OCI-LY1 (cell line): ENCODE data around the gene OR6B1.

Experiments used
- H2AFZ ChIP-seq: fragments of 200-600 bp; sonication (generic), shearing (Covaris generic); 2 replicates; pipeline ENCODE4 v1.6.0; 2014; ENCODE audit warnings: antibody characterized with exemption, mild to moderate bottlenecking, low read length
- H3F3A ChIP-seq: fragments of 200-600 bp; sonication (generic), shearing (Covaris generic); 2 replicates; pipeline ENCODE4 v1.6.0; 2014; ENCODE audit warnings: mild to moderate bottlenecking, antibody characterized with exemption, low read length, moderate library complexity; ENCODE audit not compliant: insufficient read depth
- H3K27ac ChIP-seq: fragments of 200-600 bp; sonication (generic); 2 replicates; pipeline ENCODE4 v1.5.1; 2014; ENCODE audit warnings: low read length, mixed run types, mild to moderate bottlenecking, low read depth; ENCODE audit not compliant: poor library complexity, severe bottlenecking
- H3K27me3 ChIP-seq: fragments of 200-600 bp; sonication (generic); 2 replicates; pipeline ENCODE4 v1.6.0; 2014; ENCODE audit warnings: antibody characterized with exemption, mild to moderate bottlenecking, low read length, moderate library complexity; ENCODE audit not compliant: insufficient read depth
- H3K36me3 ChIP-seq: fragments of 200-600 bp; sonication (generic); 2 replicates; pipeline ENCODE4 v1.6.1; 2014; ENCODE audit warnings: mild to moderate bottlenecking, antibody characterized with exemption, low read length, moderate library complexity, mixed read lengths; ENCODE audit not compliant: insufficient read depth
- H3K4me1 ChIP-seq: fragments of 200-600 bp; sonication (generic); 2 replicates; pipeline ENCODE4 v1.5.1; 2014; ENCODE audit warnings: mild to moderate bottlenecking, low read length, moderate library complexity; ENCODE audit not compliant: insufficient read depth, severe bottlenecking
- H3K4me2 ChIP-seq: fragments of 200-600 bp; sonication (generic), shearing (Covaris generic); 2 replicates; pipeline ENCODE4 v1.6.1; 2014; ENCODE audit warnings: low read length
- H3K4me3 ChIP-seq: fragments of 200-600 bp; sonication (generic); 2 replicates; pipeline ENCODE4 v1.5.1; 2014; ENCODE audit warnings: low read length, low read depth, mild to moderate bottlenecking, mixed read lengths; ENCODE audit not compliant: poor library complexity, severe bottlenecking
- H3K79me2 ChIP-seq: fragments of 200-600 bp; shearing (Covaris generic); 2 replicates; pipeline ENCODE4 v1.6.1; 2016; ENCODE audit warnings: mixed run types, low read length, mixed read lengths; ENCODE audit not compliant: insufficient read depth
- H3K9ac ChIP-seq: fragments of 200-600 bp; sonication (generic), shearing (Covaris generic); 2 replicates; pipeline ENCODE4 v1.6.1; 2014; ENCODE audit warnings: mild to moderate bottlenecking, low read length, mixed read lengths
- H3K9me2 ChIP-seq: fragments of 200-600 bp; sonication (generic), shearing (Covaris generic); 2 replicates; pipeline ENCODE4 v1.6.1; 2014; ENCODE audit warnings: low read depth, mild to moderate bottlenecking, low read length, mixed read lengths
- H3K9me3 ChIP-seq: fragments of 200-600 bp; shearing (Covaris generic); 2 replicates; pipeline ENCODE4 v1.6.1; 2014; ENCODE audit warnings: low read length, mixed read lengths
- H4K20me1 ChIP-seq: fragments of 200-600 bp; sonication (generic), shearing (Covaris generic); 2 replicates; pipeline ENCODE4 v1.6.0; 2016; ENCODE audit warnings: mild to moderate bottlenecking, low read length; ENCODE audit not compliant: insufficient read depth
- EZH2 ChIP-seq: fragments of 200-600 bp; sonication (generic), shearing (Covaris generic); IDR thresholded peaks from 2 replicates; pipeline ENCODE4 v1.8.0; 2017; ENCODE audit warnings: borderline replicate concordance, mixed run types, mild to moderate bottlenecking, antibody characterized with exemption, low read length, moderate library complexity, mixed read lengths
- TF ChIP-seq, protein P1 (sequence below): fragments of 200-600 bp; sonication (generic), shearing (Covaris generic); IDR thresholded peaks from 2 replicates; pipeline ENCODE4 v1.5.1; 2017; ENCODE audit warnings: mild to moderate bottlenecking, antibody characterized with exemption, low read length, moderate library complexity, mixed read lengths

The OR6B1 gene

GRCh38 chr7:143967398-143967797 is 32.7 kb upstream of the OR6B1 start:
- Histone ChIP-seq H3K36me3 (no peaks in the 10 kb centered on the region), H3K4me2 (no peak overlapping the region), H3F3A (no peaks in the 10 kb centered on the region), H3K27ac (no peak overlapping the region), H3K9ac (no peak overlapping the region), H3K4me1 (no peaks in the 10 kb centered on the region), H3K9me3 (no peaks in the 10 kb centered on the region), H4K20me1 (no peaks in the 10 kb centered on the region), H3K79me2 (no peaks in the 10 kb centered on the region), H3K4me3 (no peak overlapping the region), H2AFZ (no peak overlapping the region), H3K9me2 (no peaks in the 10 kb centered on the region), H3K27me3 (no peaks in the 10 kb centered on the region)
- TF ChIP-seq, protein P1, sequence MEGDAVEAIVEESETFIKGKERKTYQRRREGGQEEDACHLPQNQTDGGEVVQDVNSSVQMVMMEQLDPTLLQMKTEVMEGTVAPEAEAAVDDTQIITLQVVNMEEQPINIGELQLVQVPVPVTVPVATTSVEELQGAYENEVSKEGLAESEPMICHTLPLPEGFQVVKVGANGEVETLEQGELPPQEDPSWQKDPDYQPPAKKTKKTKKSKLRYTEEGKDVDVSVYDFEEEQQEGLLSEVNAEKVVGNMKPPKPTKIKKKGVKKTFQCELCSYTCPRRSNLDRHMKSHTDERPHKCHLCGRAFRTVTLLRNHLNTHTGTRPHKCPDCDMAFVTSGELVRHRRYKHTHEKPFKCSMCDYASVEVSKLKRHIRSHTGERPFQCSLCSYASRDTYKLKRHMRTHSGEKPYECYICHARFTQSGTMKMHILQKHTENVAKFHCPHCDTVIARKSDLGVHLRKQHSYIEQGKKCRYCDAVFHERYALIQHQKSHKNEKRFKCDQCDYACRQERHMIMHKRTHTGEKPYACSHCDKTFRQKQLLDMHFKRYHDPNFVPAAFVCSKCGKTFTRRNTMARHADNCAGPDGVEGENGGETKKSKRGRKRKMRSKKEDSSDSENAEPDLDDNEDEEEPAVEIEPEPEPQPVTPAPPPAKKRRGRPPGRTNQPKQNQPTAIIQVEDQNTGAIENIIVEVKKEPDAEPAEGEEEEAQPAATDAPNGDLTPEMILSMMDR = no peak
- TF ChIP-seq EZH2 = no peak

GRCh38 chr7:143973870-143974416 is 26.2 kb upstream of the OR6B1 start:
- no peaks in the 10 kb centered on the region for H4K20me1 ChIP-seq
- no peaks in the 10 kb centered on the region for H3K36me3 ChIP-seq
- H3K4me2 ChIP-seq = no peak overlapping the region
- H3K4me3 ChIP-seq = no peak overlapping the region
- no peaks in the 10 kb centered on the region for H3K79me2 ChIP-seq
- no peak overlapping the region for H3K9ac ChIP-seq
- H3K27ac ChIP-seq = no peak overlapping the region
- H3K9me2 ChIP-seq = no peaks in the 10 kb centered on the region
- no peaks in the 10 kb centered on the region for H3K4me1 ChIP-seq
- no peak for TF ChIP-seq EZH2
- TF ChIP-seq, protein P1 = no peak
- H3F3A ChIP-seq = no peaks in the 10 kb centered on the region
- no peak overlapping the region for H2AFZ ChIP-seq
- no peaks in the 10 kb centered on the region for H3K27me3 ChIP-seq
- H3K9me3 ChIP-seq = no peaks in the 10 kb centered on the region

DNA sequence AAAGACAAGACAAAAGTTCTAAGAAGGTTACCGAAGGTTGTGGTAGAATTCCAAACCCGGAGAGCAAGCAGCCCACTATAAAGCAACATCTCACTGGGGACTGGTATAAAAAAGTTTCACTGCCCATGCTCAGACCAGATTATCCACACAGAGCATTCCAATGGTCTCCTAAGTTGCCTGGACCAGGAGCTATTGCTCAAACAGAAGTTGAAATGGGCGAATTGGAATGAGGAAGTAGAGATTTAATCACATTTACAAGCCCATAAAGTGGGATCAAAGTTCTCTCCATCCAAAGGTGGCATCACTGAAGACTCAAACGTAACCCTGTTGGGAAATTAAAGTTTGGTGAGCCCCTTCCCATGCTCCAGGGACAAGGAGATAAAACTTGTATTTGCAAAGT is 25.7 kb upstream of the OR6B1 start:
- Histone ChIP-seq H3K27me3 (no peaks in the 10 kb centered on the region), H3K4me1 (no peaks in the 10 kb centered on the region), H3K4me3 (no peak overlapping the region), H3K79me2 (no peaks in the 10 kb centered on the region), H3K9me3 (no peaks in the 10 kb centered on the region), H3K36me3 (no peaks in the 10 kb centered on the region), H2AFZ (no peak overlapping the region), H3F3A (no peaks in the 10 kb centered on the region), H3K27ac (no peak overlapping the region), H3K4me2 (no peak overlapping the region), H4K20me1 (no peaks in the 10 kb centered on the region), H3K9ac (no peak overlapping the region), H3K9me2 (no peaks in the 10 kb centered on the region)
- TF ChIP-seq, protein P1 = no peak
- TF ChIP-seq EZH2 = no peak
